Measurements from ENCODE around the gene NR5A2.

NR5A2 gene

DNA sequence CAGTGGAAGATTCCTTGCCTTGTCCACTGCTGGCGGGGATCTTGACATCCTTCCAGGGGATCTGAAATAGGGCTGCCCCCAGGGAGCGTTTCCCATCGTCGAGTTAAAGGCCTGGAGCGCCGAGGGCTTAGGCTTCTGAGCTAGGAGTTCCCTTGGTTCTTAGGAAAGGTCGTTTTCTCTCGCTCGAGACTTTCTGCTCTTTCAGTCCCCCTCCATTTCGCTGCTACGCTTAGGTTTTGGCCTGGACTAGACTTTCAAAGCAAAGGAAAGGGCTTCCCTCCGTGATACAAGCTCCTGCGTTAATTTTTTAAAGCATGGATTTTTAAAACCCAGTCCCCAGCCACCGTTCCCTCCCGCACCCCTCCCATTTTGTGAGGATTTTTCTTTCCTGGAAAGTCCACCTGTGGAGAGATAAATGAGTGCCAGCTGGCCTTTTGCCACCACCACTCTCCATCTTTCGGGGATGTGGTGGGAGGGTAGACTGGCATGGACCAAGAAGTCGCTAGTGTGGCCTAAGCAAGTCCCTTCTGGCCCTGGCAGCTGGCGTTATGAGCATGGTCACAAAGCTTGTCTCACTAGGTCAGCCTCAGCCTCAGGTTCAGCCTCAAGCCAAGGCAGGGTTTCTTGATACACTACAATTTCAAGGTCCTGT, 9.2 kb downstream of the NR5A2 start:
- DNase-seq: no peak

DNA sequence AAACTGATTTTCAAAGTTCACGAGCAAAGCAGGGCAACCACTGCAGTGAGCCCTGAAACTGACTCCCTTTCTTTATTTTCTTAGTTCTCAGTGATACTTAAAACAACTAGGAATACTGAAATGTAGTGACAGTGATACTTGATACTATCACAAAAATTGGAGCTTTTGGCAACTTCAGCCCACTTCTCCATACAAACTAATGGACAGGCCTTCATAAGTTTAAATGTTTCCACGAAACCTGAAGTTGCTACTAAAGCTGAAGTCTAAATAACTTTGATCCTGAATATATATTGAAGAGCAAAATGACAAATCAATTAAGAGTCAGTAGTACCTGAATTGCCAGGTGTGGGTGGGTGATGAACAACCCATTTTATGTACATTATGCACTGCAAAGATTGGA, 10.0 kb downstream of the NR5A2 start:
- no peak for DNase-seq

DNA sequence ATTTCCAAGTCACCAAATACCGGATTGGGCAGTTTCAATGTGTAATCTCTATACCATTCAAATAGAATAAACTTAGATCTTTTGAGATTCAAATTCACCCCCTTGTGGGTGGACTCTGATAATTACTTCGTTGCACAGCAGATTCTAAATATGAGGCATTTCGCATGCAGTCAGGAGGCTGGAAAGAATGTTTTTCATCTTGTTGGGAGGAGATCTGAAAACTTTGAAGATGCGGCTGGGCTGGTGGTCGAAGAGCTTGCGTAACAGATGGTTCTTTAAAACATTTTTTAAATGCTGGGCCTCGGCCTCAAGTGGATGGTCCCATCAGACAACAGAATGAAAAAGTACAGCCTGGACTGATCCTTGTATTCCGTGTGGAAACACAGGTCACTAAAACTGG, 10.4 kb downstream of the NR5A2 start:
- DNase-seq: no peak

DNA sequence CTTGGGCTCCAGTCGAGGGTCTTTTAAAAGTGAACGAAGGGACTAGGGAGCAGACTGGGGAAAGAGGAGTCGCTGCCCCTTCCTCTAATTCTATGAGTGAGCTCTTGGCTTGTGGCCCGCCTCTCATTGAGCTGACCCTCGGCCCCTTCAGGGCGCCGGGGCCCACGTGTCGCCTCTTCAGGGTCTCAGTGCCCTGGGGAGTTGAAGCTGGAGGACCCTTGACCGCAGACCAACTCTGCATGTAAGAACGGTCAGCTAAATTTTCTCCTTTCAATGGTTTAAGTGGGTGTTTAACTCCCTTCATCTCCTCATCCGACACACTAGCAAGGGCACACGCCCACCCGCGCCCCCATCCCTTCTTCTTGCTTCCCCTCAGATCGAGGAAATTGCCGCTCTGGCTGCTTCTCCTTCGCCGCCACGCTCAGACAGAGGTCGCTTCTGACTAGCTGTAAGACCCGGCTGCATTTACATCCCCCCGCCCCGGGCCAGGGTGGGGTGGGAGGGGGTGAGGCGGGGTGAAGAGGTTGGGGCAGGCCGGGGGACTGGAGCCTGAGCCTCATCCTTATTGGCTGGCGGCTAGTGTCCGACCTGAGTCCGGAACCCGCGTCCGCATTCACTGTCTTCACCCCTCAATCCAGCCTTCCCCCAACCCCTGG, 10.9 kb downstream of the NR5A2 start:
- no peak for DNase-seq

DNA sequence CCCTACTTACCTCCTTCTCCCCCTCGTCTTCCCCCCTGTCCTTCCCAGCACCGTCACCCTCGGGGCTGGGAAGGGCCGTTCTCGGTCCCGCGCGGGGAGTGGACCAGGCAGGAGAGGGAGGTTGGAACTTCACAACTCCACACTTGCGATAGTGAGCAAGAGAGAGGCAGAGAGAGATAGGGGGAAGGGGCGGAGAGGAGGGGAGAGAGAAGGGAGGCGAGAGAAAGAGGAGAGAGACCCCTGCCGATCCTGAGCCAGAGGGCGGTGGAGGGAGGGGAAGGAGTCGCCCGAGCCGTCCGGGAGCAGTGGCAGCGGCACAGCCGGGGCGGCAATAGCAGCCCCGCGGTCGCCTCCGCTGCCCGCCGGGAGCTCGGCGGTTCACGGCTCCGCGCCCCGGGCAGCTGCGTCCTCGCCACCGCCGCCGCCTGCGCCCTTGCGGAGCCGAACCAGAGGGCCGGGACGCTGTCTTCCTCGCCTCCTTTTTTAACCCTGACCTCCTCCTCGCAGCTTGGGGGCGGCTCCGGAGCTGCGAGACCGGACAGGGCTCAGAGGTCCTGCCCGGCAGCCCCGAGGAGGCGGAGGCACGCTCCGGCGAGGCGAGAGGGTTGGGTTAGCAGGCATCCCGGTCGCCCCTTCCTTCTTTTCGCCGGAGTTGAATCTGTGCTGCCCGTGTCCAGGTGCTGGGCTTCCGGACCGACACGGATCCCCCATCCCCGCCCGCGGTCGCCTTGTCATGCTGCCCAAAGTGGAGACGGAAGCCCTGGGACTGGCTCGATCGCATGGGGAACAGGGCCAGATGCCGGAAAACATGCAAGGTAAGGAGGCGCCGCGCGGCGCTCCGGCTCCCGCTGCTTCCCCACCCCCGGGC, 11.7 kb downstream of the NR5A2 start:
- peak; percentile 39 for DNase-seq

DNA sequence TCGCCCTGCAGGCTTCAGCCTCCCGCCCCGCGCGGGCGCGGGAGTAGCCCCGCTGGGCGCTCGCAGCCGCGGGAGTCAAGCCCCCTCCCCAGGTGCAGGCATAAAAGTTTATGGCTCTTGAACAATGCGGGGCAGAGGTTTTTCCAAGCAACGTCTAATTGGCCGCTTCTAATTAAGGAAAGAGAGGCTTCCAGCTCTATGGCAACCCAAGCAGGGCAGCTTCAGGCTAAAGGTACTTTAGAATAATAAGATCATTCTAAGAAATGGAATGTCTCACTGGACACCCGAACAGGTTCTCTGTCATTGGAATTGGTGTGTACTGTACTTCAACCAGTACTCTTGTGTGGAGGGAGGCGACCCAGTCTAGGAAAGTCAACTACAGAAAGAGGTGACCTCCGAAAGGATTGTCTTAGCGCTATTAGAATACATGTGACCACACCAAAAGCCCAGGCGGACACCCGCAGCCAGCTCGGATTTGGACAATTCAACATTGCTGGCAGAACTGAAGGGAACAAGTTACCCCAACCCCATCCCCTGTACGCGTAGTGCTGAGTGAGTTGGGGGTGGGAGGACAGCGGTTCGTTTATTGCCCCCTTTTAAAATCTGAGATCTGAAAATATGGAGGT, 12.5 kb downstream of the NR5A2 start:
- DNase-seq: peak; percentile 39

DNA sequence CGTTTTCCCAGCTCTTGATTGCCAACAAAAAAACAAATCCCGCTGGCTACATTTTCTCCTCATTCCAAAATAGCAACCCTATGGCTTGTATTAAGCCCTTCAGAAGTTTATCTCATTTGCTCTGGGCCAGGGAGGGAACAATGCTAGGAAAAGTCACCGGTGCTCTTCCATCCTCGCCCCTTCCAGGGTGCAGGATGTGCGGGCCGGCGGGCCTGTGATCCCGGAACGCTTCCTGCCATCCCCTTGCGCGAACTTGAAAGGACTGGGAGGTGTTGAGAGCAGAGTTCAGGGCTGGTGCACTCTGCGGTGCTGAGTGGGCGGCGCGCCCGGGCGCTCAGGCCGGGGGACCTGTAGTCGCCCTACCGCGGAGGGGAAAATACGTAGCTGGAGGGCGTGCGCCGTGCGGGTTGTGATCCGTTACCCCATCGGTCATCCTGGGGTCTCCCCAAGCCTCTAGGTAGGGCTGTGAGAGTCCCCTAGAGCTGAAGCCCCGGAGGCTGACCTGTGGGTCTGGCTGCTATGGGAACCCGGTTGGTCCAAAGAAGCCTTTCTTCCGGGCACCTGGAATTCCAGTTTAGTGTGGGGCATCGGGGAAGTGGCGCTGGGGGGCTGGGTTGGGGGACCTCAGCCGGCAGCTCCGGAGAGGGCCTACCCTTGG, 13.1 kb downstream of the NR5A2 start:
- peak; percentile 15 for DNase-seq

DNA sequence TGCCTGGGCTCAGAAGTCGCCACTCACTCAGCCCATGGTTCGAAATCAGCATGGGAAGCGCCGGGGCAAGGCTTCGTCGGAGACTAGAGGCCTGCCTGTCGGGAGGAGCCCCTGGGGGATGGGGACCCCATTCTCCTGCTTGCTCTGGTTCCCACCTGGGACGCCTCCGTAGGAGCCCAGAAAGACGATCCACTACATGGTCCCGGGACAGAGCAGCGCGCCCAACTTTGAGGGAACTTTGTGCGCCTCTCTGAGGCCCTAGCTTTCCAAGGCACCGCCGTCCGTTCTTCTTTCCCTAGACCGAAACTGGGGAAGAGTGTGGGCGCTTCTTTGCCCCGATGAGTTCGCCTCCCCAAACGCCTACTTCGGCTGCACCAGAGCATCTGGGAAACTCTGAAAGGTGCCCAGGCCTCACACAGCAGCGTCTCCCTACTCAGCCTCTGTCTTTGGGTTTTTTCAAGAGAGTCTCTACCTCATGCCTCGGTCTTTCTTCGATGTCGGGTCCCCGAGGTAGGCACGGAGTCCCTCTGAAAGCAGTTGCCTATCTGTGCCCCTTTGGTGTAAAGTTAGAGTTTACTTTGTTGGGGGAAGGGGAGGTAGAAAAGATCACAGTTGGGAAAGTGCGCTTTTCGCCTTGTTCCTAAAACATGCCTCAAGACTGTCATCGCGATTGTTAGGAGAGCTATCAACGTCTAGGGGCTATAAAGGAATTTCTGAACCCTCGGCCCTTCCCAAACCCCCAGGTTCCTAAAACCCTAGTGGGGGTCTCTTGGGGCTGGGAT, 14.0 kb downstream of the NR5A2 start:
- DNase-seq: no peak

DNA sequence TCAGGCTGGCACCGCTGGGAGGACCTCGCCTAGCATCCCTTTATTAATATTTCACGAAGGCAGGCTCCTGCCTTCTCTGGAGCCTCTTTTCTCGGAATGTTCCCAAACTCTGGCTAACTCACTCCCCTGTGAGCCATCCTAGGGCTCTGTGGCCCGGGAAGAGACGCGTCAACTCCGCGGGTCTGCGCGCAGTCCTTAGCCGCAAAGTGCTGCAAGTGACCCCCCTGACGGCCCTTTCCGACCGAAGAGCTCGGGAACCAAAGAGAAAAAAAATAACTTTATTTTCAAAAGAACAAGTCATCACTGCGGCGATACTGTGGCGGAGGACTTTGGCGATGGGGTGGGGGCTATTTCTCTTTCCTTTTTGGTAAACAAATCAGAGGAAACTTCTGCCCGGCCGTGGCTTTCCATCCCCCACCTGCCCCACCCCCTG, 14.6 kb downstream of the NR5A2 start:
- no peak for DNase-seq

DNA sequence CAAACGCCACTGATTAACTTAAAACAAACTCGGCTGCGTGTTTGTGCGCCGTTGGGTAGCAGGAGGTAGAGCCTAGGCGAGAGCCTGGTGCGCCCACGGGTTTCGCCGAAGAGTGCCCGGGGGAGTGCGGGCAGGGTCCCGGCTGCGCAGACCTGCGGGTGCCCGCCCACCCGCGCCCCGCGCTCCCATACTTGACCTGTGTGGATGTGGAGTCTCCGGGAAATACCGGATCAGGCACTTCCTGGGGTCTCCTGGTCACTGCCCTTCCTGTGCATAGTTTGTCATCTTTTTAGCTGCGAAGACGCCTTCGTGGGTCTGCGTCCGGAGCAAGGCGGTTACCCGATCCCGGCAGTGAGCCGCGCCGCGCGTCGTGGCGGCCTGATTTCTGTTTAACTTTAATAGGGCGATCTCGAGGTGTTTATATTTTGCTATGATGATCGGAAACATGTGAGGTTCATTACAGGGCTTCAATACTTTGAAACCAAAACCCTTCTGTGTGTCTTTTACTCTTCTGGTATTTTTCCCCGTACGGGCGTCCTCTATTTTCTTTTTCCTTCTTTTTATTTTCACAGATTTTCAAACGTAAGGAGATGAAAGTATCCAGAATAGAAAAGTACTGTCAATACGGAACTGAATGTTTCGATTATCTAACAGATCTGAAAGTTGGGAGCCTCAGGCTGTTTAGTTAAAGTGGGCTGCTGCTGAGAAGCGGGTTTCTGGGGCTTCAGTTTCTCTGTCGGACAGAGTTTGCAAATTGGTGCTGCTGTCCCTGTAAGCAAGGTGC, 15.2 kb downstream of the NR5A2 start:
- DNase-seq: no peak

DNA sequence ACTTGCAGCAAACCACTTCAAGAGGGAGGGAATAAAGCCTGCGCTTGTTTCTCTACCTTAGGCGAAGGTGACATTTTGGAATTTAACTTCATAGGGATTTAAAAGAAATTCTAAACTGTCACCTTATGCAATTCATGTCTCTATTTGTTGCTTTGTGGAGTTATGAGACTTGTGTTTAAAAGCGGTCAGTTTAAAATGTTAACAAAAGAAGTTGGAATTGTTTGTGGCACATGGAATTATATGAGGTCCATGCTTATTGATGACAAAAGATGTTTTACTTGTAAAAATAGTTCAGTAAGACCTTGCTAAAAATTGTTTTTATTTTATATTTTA, 15.8 kb downstream of the NR5A2 start:
- DNase-seq: no peak

DNA sequence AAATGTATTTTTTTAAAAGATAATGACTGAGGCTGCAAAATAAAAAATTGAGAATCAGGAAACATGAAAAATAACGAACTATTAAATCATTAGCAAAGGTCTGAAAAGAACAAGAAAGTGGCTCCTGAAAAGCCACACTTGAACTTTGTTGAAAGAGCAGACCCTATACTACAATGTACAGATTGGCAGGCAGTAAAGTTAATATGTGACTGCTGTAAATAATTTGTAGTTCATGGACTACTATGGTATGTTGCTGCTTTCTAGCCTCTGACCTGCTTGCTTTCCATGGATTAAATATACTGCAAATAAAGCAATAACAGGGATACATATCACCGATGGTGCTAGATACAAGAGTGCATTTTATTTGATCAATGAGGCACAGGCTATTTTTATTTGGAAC, 18.6 kb downstream of the NR5A2 start:
- DNase-seq: no peak

DNA sequence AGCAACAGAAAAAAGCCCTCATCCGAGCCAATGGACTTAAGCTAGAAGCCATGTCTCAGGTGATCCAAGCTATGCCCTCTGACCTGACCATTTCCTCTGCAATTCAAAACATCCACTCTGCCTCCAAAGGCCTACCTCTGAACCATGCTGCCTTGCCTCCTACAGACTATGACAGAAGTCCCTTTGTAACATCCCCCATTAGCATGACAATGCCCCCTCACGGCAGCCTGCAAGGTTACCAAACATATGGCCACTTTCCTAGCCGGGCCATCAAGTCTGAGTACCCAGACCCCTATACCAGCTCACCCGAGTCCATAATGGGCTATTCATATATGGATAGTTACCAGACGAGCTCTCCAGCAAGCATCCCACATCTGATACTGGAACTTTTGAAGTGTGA, 20.7 kb downstream of the NR5A2 start:
- DNase-seq: no peak

DNA sequence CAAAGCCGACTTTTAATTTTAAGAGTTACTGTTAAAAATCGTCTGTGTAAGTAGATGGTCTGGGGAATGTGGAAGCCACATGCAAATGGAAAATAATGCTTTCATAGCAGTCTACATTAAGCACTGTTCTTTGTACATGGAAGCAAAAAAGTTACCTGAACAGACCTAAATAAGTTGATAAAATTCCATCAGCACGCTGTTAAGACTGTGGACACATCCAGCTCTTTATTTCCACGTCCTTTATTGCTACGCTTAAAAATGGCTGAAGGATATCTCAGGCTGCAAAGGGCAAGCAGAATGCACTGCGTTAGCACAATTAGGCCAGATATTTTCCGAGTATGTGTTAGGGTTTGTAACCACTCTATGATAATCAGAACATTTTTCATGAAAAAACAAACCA, 22.3 kb downstream of the NR5A2 start:
- no peak for DNase-seq

DNA sequence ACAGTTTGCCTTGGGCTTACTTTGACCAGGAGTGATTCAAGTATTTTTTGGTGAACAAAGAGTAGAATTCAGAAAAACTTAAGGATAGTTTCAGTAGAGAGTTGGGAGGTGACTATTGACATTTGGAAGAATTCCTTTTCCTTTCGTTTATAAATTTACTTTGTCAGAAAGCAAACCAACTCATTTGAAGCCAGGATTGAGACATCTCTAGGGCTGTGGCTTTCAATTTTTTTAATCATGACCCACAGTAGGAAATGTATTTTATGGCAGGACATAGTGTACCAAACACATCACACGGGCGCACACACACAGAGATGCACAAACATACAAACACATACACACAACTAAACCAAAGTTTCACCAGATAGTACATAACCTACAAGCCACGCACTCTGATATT, 24.1 kb downstream of the NR5A2 start:
- no peak for DNase-seq

DNA sequence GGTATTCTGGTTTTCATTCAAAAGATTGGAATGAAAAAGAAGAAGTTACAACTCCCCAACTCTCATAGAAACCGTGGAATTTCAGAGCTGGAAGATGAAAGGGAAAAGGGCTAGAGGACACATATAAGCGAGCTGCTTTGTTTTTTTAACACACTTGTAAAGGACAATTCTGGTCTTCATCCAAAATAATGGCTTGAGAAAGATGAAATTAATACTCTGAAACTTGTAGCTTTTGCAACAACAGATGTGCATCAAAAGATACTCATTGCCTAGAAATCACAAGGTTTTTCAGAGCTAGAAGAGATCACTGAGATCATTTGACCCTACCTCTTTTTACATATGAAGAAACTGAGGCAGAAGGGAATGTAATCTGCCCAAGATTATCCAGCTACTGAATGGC, 25.6 kb downstream of the NR5A2 start:
- DNase-seq: no peak

DNA sequence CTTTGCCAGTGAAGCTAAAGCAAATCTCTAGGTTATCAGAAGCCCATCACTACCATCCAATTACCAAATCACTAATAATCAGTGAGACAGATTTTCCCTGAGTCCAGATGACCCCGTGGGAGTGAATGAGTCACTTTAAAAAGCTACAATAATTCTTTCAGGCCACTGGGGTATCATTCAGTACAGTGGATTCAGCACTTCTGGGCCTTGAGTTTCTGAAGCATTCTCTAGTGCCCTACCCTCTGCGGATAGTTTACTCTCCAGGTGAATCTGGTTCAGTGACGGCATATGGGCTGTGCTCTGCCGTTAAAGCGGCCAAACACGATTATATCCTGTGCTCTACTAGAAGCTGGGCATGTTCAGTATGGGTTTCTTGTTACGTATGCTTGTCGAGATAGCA, 26.1 kb downstream of the NR5A2 start:
- DNase-seq: no peak

DNA sequence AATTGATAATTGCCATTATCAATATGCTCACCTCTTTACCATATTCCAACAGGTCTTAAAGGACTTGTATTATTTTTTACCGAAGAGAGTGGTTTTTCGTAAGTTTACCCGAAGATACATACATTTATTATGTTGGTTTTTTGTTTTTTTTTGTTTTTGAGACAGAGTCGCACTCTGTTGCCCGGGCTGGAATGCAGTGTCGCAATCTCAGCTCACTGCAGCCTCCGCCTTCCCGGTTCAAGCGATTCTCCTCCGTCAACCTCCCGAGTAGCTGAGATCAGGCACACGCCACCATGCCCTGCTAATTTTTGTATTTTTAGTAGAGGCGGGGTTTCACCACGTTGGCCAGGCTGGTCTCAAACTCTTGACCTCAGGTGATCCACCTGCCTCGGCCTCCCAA, 30.8 kb downstream of the NR5A2 start:
- DNase-seq: no peak

DNA sequence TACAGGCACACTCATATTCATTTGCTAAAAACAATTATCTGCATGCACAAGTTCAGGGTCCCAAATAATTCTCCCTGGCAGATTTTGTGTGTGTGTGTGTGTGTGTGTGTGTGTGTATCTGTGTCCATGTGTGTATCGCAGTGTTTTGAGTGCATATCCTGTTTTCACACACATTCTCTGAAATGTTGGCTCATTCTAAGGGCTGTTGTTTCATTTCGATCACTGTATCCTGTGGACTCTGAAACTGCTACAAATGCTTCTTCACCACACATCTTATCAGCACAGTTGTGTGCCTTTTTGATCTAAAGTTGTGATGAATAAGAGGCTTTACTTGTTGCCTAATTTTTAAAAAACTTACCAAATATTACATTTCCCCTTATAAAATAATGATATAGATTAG, 34.6 kb downstream of the NR5A2 start:
- DNase-seq: no peak

DNA sequence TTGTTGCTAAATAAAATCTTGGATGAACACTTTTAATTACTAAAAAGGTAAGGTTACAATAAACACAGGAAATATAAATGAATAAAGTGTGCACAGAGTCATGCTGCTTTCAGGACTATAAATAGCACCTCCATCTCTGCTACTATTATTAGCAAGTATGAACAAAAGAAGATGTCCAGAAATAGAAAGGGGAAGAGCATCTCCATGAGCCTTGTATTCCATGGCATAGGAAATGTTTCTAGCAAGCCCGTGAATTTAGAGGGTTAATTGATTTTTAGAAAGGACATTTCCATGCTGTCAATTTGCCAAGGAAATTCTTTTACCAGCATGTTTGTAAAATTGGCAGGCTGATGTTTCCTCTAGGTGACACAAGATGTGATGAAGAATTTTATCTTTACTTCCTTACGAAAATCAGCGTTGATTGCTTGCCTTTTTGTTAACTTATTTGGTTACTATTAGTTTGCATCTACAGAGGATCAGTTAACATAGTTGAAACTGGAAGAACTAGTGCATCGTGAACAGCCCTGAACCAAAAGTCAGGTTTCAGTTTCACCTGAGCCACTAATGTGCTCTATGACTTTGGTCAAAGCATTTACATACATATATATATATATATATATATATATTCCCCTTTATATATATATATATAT, 45.3 kb downstream of the NR5A2 start:
- DNase-seq: no peak

DNA sequence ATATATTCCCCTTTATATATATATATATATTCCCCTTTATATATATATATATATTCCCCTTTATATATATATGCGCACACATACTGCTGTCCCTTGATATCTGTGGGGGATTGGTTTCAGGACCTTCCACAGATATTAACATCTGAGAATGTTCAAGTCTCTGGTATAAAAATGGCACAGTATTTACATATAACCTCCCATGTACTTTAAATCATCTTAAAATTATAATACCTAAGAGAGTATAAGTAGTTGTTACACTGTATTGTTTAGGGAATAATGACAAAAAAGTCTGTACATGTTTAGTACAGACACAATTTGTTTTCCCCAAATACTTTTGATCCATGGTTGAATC, 45.8 kb downstream of the NR5A2 start:
- no peak for DNase-seq
